Peyer's patch (tissue), 4 donors: ENCODE data around the gene TMEM218. TPM values are rescaled to one million over a fixed set of nuclear protein-coding genes. Genes with fewer than 3 reads are reported as not detected.
"Not testable (repeated sequence)": the region's sequence is repeated elsewhere in the genome, so short reads cannot be mapped to it uniquely, and the experiment has no call there.

ENCODE experiments used
- DNase-seq, 3 donors: peaks; one replicate each; pipeline ENCODE4 v3.0.0-alpha.2; 2017 to 2019
- H3K27ac ChIP-seq, 4 donors: fragments of 200-600 bp; sonication (generic); one replicate each; pipeline ENCODE4 v1.5.1; 2016 to 2019
- H3K27me3 ChIP-seq, 2 donors: fragments of 200-600 bp; sonication (generic); one replicate each; pipeline ENCODE4 v1.5.1; 2019
- H3K36me3 ChIP-seq, 3 donors: fragments of 200-600 bp; sonication (generic); one replicate each; pipeline ENCODE4 v1.5.1; 2016 to 2019
- H3K4me1 ChIP-seq, 4 donors: fragments of 200-600 bp; sonication (generic); one replicate each; pipeline ENCODE4 v1.5.1; 2016 to 2019
- H3K4me3 ChIP-seq, 4 donors: fragments of 200-600 bp; sonication (generic); 1 replicate in 3 of 4; 2 replicates in 1 of 4; pipeline ENCODE4 v1.5.1; 2016 to 2019; ENCODE audit warnings: mild to moderate bottlenecking in 1 of 4
- H3K9me3 ChIP-seq, 4 donors: fragments of 200-600 bp; sonication (generic); one replicate each; pipeline ENCODE4 v1.5.1; 2016 to 2019; ENCODE audit warnings: mild to moderate bottlenecking in 1 of 4
- POLR2A ChIP-seq, 2 donors: fragments of 450-650 bp; IDR thresholded peaks; one replicate each; pipeline ENCODE4 v1.5.1; 2017; ENCODE audit warnings: antibody characterized with exemption in 2 of 2, mild to moderate bottlenecking in 2 of 2, moderate library complexity in 2 of 2
- total RNA-seq, 4 donors: library from RNA; depleted of rRNA; stranded (reverse); fragments of >200 nt; gene quantifications; one replicate each; pipeline ENCODE4 v1.1.0, GENCODE V29; 2016
- TF ChIP-seq, protein P1 (sequence below), 6 experiments: fragments of 450-650 bp in 4 of 6; fragments of 200-600 bp in 2 of 6; sonication (generic) in 1 of 6; IDR thresholded peaks; one replicate each; pipeline ENCODE4 v1.5.1; 2017 to 2019; ENCODE audit warnings: antibody characterized with exemption in 6 of 6, mild to moderate bottlenecking in 3 of 6, moderate library complexity in 1 of 6

Gene TMEM218
- total RNA-seq, 4 donors from 2014 or later: 11.4 to 19.2 (median 15.4) TPM

DNA sequence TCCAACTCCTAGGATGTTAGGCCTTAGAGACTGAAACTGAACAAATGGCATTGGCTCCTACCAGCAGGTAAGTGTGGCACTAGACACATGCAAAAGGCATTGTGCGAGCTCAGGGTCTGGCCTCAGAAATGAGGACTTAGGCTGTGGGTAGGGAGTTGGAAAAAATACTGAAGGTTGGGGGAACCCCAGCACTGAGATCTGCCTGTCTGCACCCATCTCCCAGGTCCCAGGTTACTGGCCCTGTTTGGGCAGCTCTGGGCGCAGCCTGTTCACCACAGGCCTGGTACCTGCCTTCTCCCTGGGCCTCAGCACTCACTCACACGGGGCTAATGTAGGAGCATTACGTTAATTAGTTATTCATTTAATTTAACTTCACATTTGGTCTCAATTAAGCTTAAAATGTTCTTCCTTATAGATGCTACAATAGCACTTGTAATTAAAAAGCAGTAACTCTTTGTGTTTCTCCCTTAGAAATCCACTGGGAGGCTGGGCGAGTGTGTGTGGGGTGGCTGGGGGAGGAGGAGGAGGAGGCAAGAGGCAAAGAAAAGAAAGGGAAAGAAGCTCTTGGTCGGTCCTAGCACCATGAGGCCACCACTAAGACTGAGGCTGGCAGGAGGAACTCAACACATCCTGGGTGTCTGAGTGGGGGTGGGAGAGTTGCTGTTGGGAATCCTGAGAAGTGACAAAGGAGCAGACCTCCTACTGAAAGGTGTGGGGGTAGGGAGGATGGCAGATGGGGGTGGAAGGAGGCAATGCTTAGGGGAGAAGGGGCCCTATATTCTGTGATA is 19.4 kb downstream of the TMEM218 start:
- H3K4me3 ChIP-seq: no peak overlapping the region
- TF ChIP-seq, protein P1, sequence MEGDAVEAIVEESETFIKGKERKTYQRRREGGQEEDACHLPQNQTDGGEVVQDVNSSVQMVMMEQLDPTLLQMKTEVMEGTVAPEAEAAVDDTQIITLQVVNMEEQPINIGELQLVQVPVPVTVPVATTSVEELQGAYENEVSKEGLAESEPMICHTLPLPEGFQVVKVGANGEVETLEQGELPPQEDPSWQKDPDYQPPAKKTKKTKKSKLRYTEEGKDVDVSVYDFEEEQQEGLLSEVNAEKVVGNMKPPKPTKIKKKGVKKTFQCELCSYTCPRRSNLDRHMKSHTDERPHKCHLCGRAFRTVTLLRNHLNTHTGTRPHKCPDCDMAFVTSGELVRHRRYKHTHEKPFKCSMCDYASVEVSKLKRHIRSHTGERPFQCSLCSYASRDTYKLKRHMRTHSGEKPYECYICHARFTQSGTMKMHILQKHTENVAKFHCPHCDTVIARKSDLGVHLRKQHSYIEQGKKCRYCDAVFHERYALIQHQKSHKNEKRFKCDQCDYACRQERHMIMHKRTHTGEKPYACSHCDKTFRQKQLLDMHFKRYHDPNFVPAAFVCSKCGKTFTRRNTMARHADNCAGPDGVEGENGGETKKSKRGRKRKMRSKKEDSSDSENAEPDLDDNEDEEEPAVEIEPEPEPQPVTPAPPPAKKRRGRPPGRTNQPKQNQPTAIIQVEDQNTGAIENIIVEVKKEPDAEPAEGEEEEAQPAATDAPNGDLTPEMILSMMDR (IDR thresholded peaks at IDR 0.05): no peak
- TF ChIP-seq POLR2A (IDR thresholded peaks at IDR 0.05): no peak
- no peaks in the 10 kb centered on the region for H3K9me3 ChIP-seq
- no peak for DNase-seq
- H3K27ac ChIP-seq: no peak overlapping the region
- no peaks in the 10 kb centered on the region for H3K4me1 ChIP-seq
- no peaks in the 10 kb centered on the region for H3K27me3 ChIP-seq
- H3K36me3 ChIP-seq: peaks cover 0 to 10% (median 0%) of the 10 kb centered on the region in 3 donors

DNA sequence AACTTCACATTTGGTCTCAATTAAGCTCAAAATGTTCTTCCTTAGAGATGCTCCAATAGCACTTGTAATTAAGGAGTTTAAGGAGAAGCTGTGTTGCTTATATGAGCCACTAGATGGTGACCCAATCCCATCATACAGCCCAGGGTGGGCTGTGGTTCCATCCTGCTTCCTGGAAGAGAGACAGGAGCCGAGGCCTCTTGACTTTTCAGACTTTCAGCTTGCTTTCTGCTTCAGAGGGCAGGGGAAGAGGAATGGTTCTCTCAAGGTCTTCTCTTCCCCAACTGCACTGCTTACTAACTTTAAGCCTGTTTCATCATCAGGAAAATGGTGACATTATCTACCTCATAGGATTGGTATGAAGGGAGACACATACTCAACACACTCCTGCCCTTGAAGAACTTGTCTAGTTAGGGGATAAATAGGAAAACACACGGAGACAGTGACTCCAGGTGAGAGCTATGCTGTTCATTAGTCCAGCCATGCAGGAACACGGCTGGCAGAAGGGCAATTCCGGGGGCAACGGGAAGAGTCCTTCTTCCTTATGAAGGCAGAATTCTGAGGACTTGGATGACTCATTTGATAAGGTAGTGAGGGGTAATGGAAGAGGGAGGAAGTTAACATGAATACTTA is 20.1 kb downstream of the TMEM218 start:
- Histone ChIP-seq H3K36me3 (peaks cover 0 to 3% (median 0%) of the 10 kb centered on the region in 3 donors), H3K9me3 (no peaks in the 10 kb centered on the region), H3K4me3 (no peak overlapping the region), H3K27me3 (no peaks in the 10 kb centered on the region), H3K4me1 (no peaks in the 10 kb centered on the region), H3K27ac (no peak overlapping the region)
- DNase-seq: no peak
- no peak for TF ChIP-seq POLR2A (IDR thresholded peaks at IDR 0.05)
- TF ChIP-seq, protein P1 (IDR thresholded peaks at IDR 0.05): peak in 5 of 6 experiments; percentile 33 to 55 (median 50)

DNA sequence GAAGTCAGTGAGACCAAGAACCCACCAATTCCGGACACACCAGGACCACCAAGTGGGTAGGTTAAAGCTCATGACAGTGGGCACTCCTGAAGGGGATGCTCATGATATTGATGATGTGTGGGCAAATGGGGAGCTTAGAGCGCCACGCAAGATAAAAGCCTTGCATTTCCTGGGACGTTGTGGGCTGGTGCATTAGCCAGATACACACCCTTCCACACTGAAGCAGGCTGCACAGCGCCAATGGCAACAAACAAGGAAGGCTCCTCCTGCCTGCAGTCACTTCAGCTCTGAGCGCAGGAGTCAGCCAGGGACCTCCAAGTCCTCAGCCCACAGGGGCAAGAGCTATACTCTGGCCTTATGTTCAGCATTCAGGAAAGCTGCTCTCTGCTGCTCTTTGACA is 20.6 kb downstream of the TMEM218 start:
- TF ChIP-seq POLR2A (IDR thresholded peaks at IDR 0.05): no peak
- TF ChIP-seq, protein P1 (IDR thresholded peaks at IDR 0.05): no peak
- Histone ChIP-seq H3K27me3 (no peaks in the 10 kb centered on the region), H3K36me3 (no peaks in the 10 kb centered on the region), H3K4me1 (no peaks in the 10 kb centered on the region), H3K4me3 (no peak overlapping the region), H3K27ac (no peak overlapping the region), H3K9me3 (no peaks in the 10 kb centered on the region)
- no peak for DNase-seq

DNA sequence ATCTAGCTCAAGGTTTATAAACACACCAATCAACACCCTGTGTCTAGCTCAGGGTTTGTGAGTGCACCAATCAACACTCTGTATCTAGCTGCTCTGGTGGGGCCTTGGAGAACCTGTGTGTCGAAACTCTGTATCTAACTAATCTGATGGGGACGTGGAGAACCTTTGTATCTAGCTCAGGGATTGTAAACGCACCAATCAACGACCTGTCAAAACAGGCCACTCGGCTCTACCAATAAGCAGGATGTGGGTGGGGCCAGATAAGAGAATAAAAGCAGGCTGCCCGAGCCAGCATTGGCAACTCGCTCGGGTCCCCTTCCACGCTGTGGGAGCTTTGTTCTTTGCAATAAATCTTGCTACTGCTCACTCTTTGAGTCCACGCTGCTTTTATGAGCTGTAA is 21.3 kb downstream of the TMEM218 start:
- H3K9me3 ChIP-seq, H3K36me3 ChIP-seq, H3K4me3 ChIP-seq, H3K27ac ChIP-seq, H3K4me1 ChIP-seq, H3K27me3 ChIP-seq, DNase-seq: not testable (repeated sequence)

DNA sequence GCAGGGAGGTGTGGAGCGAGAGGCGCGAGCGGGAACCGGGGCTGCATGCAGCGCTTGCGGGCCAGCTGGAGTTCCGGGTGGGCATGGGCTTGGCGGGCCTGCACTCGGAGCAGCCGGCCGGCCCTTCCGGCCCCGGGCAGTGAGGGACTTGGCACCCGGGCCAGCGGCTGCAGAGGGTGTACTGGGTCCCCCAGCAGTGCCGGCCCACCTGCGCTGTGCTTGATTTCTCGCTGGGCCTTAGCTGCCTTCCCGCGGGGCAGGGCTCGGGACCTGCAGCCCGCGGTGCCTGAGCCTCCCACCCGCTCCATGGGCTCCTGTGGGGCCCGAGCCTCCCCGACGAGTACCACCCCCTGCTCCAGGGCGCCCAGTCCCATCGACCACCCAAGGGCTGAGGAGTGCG is 21.9 kb downstream of the TMEM218 start:
- H3K9me3 ChIP-seq, DNase-seq, H3K27me3 ChIP-seq, H3K27ac ChIP-seq, H3K36me3 ChIP-seq, H3K4me3 ChIP-seq, H3K4me1 ChIP-seq: not testable (repeated sequence)

DNA sequence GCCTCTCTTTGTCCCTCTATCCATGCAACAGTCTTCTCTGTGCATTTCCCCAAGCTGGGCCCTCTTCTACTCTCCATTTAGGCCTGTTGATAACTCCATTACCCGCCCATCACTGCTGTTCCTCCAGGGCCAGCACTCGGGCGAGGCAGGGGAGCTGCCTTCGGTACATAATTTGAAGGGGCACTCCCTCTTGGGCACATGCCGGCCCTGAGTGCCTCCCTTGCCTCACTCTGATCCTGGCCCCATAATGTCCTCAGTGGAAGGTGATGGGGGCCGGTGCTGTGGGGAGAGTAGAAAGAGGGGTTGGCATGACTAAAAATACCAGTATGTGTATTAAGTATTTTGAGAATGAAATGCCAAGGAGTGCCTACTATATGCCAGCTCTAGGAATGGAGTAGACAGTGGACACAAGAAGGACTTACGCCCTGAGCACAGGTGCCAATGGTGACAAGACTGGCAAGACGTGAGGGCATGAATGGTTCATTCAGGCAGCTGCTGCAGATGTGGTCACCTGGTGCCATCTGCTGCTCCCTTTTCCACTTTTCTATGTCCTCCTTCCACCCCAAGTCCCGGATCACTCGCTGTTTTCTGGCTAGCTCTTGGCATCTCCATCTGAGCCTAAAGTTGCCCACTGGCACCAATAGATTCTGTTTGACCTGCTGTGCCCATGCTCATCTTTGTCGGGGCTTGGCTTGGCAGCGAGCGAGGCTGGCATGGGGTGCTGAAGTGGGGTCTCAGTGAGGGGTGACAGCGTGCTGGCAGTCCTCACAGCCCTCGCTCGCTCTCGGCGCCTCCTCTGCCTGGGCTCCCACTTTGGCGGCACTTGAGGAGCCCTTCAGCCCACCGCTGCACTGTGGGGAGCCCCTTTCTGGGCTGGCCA is 22.6 kb downstream of the TMEM218 start:
- Histone ChIP-seq H3K27ac (no peak overlapping the region), H3K4me1 (no peaks in the 10 kb centered on the region), H3K36me3 (no peaks in the 10 kb centered on the region), H3K27me3 (no peaks in the 10 kb centered on the region), H3K9me3 (no peaks in the 10 kb centered on the region), H3K4me3 (no peak overlapping the region)
- peak in 1 of 3 donors; percentile 34 for DNase-seq
- TF ChIP-seq POLR2A (IDR thresholded peaks at IDR 0.05): no peak
- TF ChIP-seq, protein P1 (IDR thresholded peaks at IDR 0.05): no peak
